NB4 (cell line): ENCODE measurements around the gene ARID1B.

ENCODE experiments used
- POLR2A ChIP-seq: IDR thresholded peaks from 2 replicates; pipeline ENCODE4 v1.6.1; 2011; ENCODE audit warnings: mild to moderate bottlenecking; ENCODE audit not compliant: insufficient read length; ENCODE audit errors: extremely low read depth
- TF ChIP-seq, protein P1 (sequence below): IDR thresholded peaks from 2 replicates; pipeline ENCODE4 v1.6.1; 2011; ENCODE audit warnings: low read depth, low read length
- TF ChIP-seq, protein P2 (sequence below): IDR thresholded peaks from one replicate; pipeline ENCODE4 v1.5.1; 2012; ENCODE audit warnings: low read depth, low read length

DNA sequence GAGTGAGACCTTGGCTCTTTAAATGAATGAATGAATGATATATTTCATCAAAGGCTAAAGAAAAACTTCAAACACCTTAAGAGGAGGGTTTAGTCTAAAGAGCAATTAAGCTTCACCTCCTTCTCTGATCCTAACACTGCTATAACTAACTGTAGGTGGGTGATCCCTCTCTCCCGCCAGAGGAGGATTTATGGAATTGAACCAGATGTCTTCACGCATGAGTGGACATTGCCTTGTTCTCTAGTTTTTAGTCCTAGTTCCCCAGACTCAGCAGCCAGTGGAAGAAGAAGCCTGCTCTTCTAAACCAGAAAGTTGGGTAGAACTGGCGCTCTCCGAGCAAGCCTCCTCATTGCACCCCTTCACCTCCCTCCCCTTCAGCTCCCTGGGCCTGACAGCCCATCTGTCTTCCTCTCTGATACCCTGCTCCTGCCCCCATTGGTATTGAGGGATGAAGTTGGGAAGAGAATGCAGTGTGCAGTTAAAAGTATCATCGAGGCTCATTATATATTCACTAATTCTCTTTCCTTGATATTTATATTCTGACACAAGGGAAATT lies 142.7 kb downstream of the ARID1B start:
- TF ChIP-seq, protein P1, sequence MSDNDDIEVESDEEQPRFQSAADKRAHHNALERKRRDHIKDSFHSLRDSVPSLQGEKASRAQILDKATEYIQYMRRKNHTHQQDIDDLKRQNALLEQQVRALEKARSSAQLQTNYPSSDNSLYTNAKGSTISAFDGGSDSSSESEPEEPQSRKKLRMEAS: no peak
- TF ChIP-seq, protein P2, sequence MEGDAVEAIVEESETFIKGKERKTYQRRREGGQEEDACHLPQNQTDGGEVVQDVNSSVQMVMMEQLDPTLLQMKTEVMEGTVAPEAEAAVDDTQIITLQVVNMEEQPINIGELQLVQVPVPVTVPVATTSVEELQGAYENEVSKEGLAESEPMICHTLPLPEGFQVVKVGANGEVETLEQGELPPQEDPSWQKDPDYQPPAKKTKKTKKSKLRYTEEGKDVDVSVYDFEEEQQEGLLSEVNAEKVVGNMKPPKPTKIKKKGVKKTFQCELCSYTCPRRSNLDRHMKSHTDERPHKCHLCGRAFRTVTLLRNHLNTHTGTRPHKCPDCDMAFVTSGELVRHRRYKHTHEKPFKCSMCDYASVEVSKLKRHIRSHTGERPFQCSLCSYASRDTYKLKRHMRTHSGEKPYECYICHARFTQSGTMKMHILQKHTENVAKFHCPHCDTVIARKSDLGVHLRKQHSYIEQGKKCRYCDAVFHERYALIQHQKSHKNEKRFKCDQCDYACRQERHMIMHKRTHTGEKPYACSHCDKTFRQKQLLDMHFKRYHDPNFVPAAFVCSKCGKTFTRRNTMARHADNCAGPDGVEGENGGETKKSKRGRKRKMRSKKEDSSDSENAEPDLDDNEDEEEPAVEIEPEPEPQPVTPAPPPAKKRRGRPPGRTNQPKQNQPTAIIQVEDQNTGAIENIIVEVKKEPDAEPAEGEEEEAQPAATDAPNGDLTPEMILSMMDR: no peak
- TF ChIP-seq POLR2A: no peak
